ENCODE data around the gene CYREN.

The CYREN gene

DNA sequence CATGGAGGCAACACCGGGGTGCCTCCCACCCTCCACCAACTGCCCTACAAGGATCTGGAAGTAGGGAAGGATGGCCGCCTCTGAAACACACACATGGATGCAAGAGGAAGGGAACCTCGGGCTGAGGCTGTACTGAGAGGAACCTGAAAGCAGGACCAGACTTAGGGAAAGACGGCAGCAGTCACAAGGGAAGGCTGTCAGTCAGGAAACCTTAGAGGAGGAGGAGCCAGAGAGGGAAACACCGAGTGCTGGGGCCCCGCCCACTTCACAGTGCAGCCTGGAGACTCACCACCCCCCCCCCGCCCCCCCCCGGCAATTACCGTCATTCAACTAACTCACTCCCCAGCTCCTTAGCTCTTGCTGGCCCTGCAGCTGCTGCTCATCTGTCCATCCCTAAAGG is 2.5 kb downstream of the CYREN start:
- WGBS (ENCODE audit: insufficient coverage, insufficient read length), result no CpG with 5 or more reads among the region's 9 CpGs
- H3K4me1 ChIP-seq (ENCODE audit: control insufficient read depth, insufficient read depth, low read length), result no peaks in the 10 kb centered on the region
- H3K27me3 ChIP-seq (ENCODE audit: control insufficient read depth, insufficient read depth, low read length), result no peaks in the 10 kb centered on the region
- peaks cover 24% of the 10 kb centered on the region for H3K36me3 ChIP-seq (ENCODE audit: control insufficient read depth, insufficient read depth, low read length)
- peaks cover 2% of the 10 kb centered on the region; the same call in 1 of the 2 replicates for H3K9me3 ChIP-seq (ENCODE audit: control insufficient read depth, insufficient read depth, low read length)
- no peak for DNase-seq (ENCODE audit: low read depth, low spot score)
- no peak overlapping the region for H3K4me3 ChIP-seq (ENCODE audit: low read length)
- no peak overlapping the region for H3K27ac ChIP-seq (ENCODE audit: low read length)

DNA sequence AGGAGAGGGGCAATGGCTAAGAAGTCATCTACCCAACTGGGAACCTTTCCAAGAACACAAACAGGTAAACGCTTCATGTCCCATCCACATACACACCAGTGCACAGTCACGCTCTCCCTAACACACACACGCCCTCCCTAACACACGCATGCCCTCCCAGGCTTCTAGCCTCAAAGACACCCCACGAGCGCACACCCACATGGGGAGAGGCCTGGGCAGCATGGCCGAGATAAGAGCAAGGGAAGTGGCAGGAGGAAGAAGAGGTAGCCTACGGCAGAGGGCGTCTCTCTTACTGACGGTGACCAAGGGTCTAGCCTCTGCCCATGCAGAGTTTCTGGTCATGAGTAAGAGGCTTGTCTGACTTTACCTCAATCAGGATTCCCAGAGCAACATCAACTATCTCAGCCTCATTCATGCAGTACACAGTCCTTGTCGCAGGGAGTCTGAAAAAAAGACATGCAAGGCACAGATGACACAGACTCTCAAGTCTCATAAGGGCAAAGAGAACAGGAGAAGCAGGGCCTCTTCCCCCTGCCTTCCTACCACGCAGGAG is 3.1 kb downstream of the CYREN start:
- no peak for DNase-seq (ENCODE audit: low read depth, low spot score)
- peaks cover 24% of the 10 kb centered on the region for H3K36me3 ChIP-seq (ENCODE audit: control insufficient read depth, insufficient read depth, low read length)
- H3K4me1 ChIP-seq (ENCODE audit: control insufficient read depth, insufficient read depth, low read length), result no peaks in the 10 kb centered on the region
- WGBS (ENCODE audit: insufficient coverage, insufficient read length), result 100% methylated on average over 3 of the region's 12 CpGs
- no peak overlapping the region for H3K4me3 ChIP-seq (ENCODE audit: low read length)
- H3K27me3 ChIP-seq (ENCODE audit: control insufficient read depth, insufficient read depth, low read length), result no peaks in the 10 kb centered on the region
- no peak overlapping the region for H3K27ac ChIP-seq (ENCODE audit: low read length)
- H3K9me3 ChIP-seq (ENCODE audit: control insufficient read depth, insufficient read depth, low read length), result peaks cover 2% of the 10 kb centered on the region; the same call in 1 of the 2 replicates

DNA sequence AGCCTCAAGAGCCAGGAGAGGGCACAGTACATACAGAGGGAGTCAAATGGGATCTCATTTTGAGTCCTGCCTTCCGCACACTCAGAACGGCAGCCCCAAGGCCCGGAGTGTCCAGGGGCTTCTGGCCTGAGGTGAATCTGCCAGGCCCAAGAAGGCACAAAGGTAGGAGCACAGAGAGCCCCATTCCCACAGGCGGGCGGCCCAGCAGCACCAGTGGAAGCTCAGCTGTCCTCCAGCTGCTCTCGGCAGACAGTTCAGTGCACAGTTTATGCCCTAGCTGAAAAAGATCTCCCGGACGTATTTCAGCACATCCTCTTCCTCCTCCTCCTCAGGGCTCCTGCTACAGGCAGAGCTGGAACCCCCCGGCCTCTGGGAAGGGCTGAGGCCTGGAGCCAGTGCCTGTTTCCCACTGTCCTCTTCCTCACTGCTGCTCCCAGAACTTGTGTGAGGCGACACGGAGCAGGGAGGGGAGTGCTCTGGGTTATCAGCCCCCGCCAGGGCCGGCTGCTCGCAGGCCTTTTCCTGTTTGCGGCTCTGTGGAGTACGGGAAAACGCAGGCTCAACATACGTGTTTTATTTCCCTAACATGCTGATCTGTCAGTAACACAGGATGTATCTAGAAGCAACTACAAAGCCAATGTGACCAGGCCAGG is 4.0 kb downstream of the CYREN start:
- H3K36me3 ChIP-seq (ENCODE audit: control insufficient read depth, insufficient read depth, low read length), result peaks cover 24% of the 10 kb centered on the region
- H3K4me3 ChIP-seq (ENCODE audit: low read length), result no peak overlapping the region
- no CpG with 5 or more reads among the region's 18 CpGs for WGBS (ENCODE audit: insufficient coverage, insufficient read length)
- no peak overlapping the region for H3K27ac ChIP-seq (ENCODE audit: low read length)
- no peak for DNase-seq (ENCODE audit: low read depth, low spot score)
- H3K9me3 ChIP-seq (ENCODE audit: control insufficient read depth, insufficient read depth, low read length), result peaks cover 2% of the 10 kb centered on the region; the same call in 1 of the 2 replicates
- H3K4me1 ChIP-seq (ENCODE audit: control insufficient read depth, insufficient read depth, low read length), result no peaks in the 10 kb centered on the region
- H3K27me3 ChIP-seq (ENCODE audit: control insufficient read depth, insufficient read depth, low read length), result no peaks in the 10 kb centered on the region

DNA sequence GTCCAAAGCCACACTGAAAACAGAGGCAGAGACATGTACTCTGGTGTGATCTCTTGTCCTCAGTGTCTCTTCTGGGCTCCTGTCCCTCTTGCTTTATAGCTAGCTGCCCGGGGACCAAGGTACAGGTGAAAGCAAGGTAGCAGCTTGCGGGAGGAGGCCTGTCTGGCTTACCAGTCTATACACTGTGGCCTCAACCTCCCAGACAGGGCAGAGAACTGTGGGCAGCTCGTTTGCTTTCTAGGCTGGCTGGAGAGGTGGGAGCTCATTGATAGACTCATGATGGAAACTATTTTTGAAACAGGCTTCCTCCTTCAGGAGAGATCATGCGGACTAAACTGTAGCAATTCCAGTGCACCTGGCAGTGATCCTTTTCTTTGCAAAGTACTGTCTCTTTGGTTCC is 4.6 kb downstream of the CYREN start:
- H3K9me3 ChIP-seq (ENCODE audit: control insufficient read depth, insufficient read depth, low read length), result peaks cover 2% of the 10 kb centered on the region; the same call in 1 of the 2 replicates
- peaks cover 24% of the 10 kb centered on the region for H3K36me3 ChIP-seq (ENCODE audit: control insufficient read depth, insufficient read depth, low read length)

DNA sequence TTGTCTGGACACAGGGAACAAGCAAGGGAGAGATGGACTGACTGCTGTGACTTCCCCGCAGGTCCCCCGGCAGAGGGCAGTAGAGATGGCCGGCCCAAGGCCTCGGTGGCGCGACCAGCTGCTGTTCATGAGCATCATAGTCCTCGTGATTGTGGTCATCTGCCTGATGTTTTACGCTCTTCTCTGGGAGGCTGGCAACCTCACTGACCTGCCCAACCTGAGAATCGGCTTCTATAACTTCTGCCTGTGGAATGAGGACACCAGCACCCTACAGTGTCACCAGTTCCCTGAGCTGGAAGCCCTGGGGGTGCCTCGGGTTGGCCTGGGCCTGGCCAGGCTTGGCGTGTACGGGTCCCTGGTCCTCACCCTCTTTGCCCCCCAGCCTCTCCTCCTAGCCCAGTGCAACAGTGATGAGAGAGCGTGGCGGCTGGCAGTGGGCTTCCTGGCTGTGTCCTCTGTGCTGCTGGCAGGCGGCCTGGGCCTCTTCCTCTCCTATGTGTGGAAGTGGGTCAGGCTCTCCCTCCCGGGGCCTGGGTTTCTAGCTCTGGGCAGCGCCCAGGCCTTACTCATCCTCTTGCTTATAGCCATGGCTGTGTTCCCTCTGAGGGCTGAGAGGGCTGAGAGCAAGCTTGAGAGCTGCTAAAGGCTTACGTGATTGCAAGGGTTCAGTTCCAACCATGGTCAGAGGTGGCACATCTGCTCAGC is 6.0 kb downstream of the CYREN start:
- Histone ChIP-seq H3K4me1 (ENCODE audit: control insufficient read depth, insufficient read depth, low read length) (peaks cover 3% of the 10 kb centered on the region; the same call in 1 of the 2 replicates), H3K27ac (ENCODE audit: low read length) (no peak overlapping the region), H3K27me3 (ENCODE audit: control insufficient read depth, insufficient read depth, low read length) (no peaks in the 10 kb centered on the region), H3K36me3 (ENCODE audit: control insufficient read depth, insufficient read depth, low read length) (peaks cover 24% of the 10 kb centered on the region), H3K9me3 (ENCODE audit: control insufficient read depth, insufficient read depth, low read length) (peaks cover 2% of the 10 kb centered on the region; the same call in 1 of the 2 replicates), H3K4me3 (ENCODE audit: low read length) (no peak overlapping the region)
- no peak for DNase-seq (ENCODE audit: low read depth, low spot score)
- WGBS (ENCODE audit: insufficient coverage, insufficient read length), result no CpG with 5 or more reads among the region's 18 CpGs

More for the DNA sequence above, 4.6 kb downstream of the CYREN start:
- no peak for DNase-seq (ENCODE audit: low read depth, low spot score)
- Histone ChIP-seq H3K27ac (ENCODE audit: low read length) (no peak overlapping the region), H3K4me3 (ENCODE audit: low read length) (no peak overlapping the region), H3K4me1 (ENCODE audit: control insufficient read depth, insufficient read depth, low read length) (no peaks in the 10 kb centered on the region), H3K27me3 (ENCODE audit: control insufficient read depth, insufficient read depth, low read length) (no peaks in the 10 kb centered on the region)
- WGBS (ENCODE audit: insufficient coverage, insufficient read length), result no CpG with 5 or more reads among the region's 4 CpGs

DNA sequence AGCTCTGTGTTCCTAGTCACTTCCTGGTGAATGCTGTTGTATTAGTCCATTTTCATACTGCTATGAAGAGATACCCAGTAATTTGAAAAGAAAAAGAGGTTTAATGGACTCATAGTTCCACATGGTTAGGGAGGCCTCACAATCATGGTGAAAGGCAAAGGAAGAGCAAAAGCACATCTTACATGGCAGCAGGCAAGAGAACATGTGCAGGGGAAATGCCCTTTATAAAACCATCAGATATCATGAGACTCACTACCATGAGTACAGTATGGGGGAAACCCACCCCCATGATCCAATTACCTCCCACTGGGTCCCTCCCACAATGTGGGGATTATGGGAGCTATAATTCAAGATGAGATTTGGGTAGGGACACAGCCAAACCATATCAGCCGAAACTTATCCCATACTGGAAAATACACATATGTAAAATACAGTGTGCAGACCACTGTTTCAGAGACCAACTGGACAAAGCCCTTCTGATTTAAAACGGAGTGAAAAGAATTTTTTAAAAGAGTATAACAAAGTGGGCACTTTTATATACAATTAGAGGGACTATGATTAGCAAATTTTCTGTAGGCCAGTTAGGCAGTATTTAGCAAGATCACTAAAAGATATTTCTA is 8.0 kb downstream of the CYREN start:
- H3K9me3 ChIP-seq (ENCODE audit: control insufficient read depth, insufficient read depth, low read length), result peaks cover 2% of the 10 kb centered on the region; the same call in 1 of the 2 replicates
- no peak overlapping the region for H3K27ac ChIP-seq (ENCODE audit: low read length)
- H3K4me1 ChIP-seq (ENCODE audit: control insufficient read depth, insufficient read depth, low read length), result peaks cover 3% of the 10 kb centered on the region; the same call in 1 of the 2 replicates
- WGBS (ENCODE audit: insufficient coverage, insufficient read length), result no CpG with 5 or more reads among the region's 2 CpGs
- peaks cover 19% of the 10 kb centered on the region for H3K36me3 ChIP-seq (ENCODE audit: control insufficient read depth, insufficient read depth, low read length)
- no peak for DNase-seq (ENCODE audit: low read depth, low spot score)
- no peaks in the 10 kb centered on the region for H3K27me3 ChIP-seq (ENCODE audit: control insufficient read depth, insufficient read depth, low read length)
- H3K4me3 ChIP-seq (ENCODE audit: low read length), result no peak overlapping the region

DNA sequence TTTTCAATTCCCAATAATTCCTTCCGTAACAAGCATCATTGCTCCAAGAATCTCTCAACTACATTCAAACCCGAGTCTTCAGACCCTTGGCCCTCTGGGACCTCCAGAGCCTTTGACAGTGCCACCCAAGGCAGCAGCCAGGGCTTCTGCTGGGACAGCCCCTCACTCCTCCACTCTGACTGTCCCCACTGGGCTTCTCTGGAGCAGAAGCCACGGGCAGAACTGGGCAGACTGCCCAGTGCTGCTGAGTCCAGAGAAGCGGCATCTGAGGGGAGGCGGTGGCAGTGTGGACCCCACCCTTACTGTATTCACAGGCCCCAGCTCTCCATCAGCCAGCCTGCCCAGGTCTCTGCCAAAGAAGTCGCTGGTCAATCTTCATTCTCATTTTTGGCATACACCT is 8.8 kb downstream of the CYREN start:
- Histone ChIP-seq H3K36me3 (ENCODE audit: control insufficient read depth, insufficient read depth, low read length) (peaks cover 11% of the 10 kb centered on the region; the same call in 1 of the 2 replicates), H3K4me1 (ENCODE audit: control insufficient read depth, insufficient read depth, low read length) (peaks cover 3% of the 10 kb centered on the region; the same call in 1 of the 2 replicates), H3K27me3 (ENCODE audit: control insufficient read depth, insufficient read depth, low read length) (no peaks in the 10 kb centered on the region), H3K9me3 (ENCODE audit: control insufficient read depth, insufficient read depth, low read length) (peaks cover 2% of the 10 kb centered on the region; the same call in 1 of the 2 replicates), H3K4me3 (ENCODE audit: low read length) (no peak overlapping the region), H3K27ac (ENCODE audit: low read length) (no peak overlapping the region)
- WGBS (ENCODE audit: insufficient coverage, insufficient read length), result 100% methylated on average over 2 of the region's 6 CpGs
- no peak for DNase-seq (ENCODE audit: low read depth, low spot score)

DNA sequence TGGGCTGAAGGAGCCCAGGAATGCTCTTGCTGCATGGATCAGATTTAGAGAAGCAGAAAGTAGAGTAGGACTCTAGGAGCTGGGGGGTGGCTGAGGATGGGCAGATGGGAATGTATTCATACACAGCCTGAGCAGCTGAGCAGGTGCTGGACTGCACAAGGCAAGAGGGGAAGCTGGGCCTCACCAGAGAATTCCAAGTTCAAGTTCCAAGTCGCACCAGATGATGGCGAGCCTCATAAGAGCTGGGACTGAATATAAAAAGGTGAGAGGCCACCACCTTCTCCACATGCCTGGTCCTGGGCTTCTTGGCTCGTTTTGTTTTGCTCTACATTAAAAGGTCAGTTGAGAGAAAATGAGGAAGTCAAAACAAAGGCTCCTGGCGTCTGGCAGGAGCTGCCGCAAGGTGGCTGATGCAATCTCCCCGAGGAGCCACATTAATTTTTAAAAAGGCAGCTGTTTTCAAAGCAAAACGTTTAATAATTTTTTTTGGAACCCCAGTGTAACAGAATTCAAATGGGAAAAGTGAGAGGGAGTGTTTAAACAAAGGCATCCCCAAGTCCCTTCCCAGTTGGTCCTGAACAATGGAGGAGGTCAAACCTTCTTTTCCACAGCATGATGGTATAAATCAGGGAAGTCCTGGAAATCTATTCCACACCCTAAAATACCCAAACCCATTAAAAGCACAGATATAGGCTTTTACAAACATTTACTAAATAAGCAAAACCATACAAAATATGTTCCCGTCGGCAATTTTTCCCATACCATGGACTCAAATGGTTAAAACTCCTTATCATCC is 9.5 kb downstream of the CYREN start:
- Histone ChIP-seq H3K4me1 (ENCODE audit: control insufficient read depth, insufficient read depth, low read length) (peaks cover 3% of the 10 kb centered on the region; the same call in 1 of the 2 replicates), H3K27ac (ENCODE audit: low read length) (no peak overlapping the region), H3K36me3 (ENCODE audit: control insufficient read depth, insufficient read depth, low read length) (peaks cover 7% of the 10 kb centered on the region; the same call in 1 of the 2 replicates), H3K9me3 (ENCODE audit: control insufficient read depth, insufficient read depth, low read length) (peaks cover 2% of the 10 kb centered on the region; the same call in 1 of the 2 replicates), H3K4me3 (ENCODE audit: low read length) (no peak overlapping the region), H3K27me3 (ENCODE audit: control insufficient read depth, insufficient read depth, low read length) (no peaks in the 10 kb centered on the region)
- DNase-seq (ENCODE audit: low read depth, low spot score), result no peak
- 100% methylated on average over 1 of the region's 9 CpGs for WGBS (ENCODE audit: insufficient coverage, insufficient read length)

DNA sequence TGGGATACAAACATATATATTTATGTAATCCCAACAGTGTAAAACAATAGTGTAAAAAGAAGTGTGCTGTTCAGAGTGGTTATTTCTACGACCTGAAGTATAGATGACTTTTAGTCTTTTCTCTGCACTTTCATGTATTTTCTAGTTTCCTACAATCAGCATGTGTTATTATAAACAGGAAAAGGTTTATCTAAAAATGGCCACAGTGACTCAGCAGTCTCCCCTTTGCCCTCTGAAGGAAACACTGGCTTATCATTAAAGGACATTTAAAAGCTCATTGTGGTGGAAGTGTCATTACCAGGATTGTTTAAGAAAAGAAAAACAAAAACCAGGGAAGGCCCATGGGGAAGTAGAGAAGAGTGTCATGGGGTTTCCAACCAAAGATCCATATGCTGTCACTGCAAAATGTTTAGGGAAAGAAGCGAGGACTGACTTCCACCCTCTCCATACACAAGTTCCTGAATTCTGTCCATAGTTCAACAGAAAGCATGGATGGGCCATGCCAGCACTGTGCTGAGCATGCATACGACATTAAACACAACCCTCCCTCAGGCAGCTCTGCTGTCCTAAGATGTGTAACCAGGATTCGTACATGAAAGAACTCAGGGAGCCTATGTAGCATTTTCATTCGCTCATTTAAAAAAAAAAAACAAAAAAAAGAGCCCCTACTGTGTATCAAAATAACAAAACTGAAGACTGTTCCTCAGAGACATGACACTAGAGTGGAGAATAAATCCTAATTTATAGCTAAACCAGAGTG is 10.2 kb downstream of the CYREN start:
- H3K9me3 ChIP-seq (ENCODE audit: control insufficient read depth, insufficient read depth, low read length), result peaks cover 2% of the 10 kb centered on the region; the same call in 1 of the 2 replicates

More for the DNA sequence above, 10.2 kb downstream of the CYREN start:
- Histone ChIP-seq H3K27me3 (ENCODE audit: control insufficient read depth, insufficient read depth, low read length) (no peaks in the 10 kb centered on the region), H3K4me3 (ENCODE audit: low read length) (no peak overlapping the region), H3K36me3 (ENCODE audit: control insufficient read depth, insufficient read depth, low read length) (peaks cover 7% of the 10 kb centered on the region; the same call in 1 of the 2 replicates), H3K4me1 (ENCODE audit: control insufficient read depth, insufficient read depth, low read length) (peaks cover 3% of the 10 kb centered on the region; the same call in 1 of the 2 replicates), H3K27ac (ENCODE audit: low read length) (no peak overlapping the region)
- no CpG with 5 or more reads among the region's 5 CpGs for WGBS (ENCODE audit: insufficient coverage, insufficient read length)
- no peak for DNase-seq (ENCODE audit: low read depth, low spot score)
